NCI-H1105 (cell line): ENCODE results near the gene SUSD2.
"Not testable (repeated sequence)": the region's sequence is repeated elsewhere in the genome, so short reads cannot be mapped to it uniquely, and the experiment has no call there.

ENCODE experiments used
- DNase-seq: peaks from one replicate; lab custom pipeline; 2025; lab: John Stamatoyannopoulos, UW

SUSD2 gene

GRCh38 chr22:24176040-24176439, 5.2 kb upstream of the SUSD2 start:
- no peak for DNase-seq

GRCh38 chr22:24176630-24177029, 4.7 kb upstream of the SUSD2 start:
- DNase-seq = no peak

GRCh38 chr22:24177045-24177444, 4.2 kb upstream of the SUSD2 start:
- no peak for DNase-seq

- no peak for DNase-seq
Observed at GRCh38 chr22:24177456-24177855, 3.8 kb upstream of the SUSD2 start.

GRCh38 chr22:24178021-24178431, 3.3 kb upstream of the SUSD2 start:
- no peak for DNase-seq

- DNase-seq = no peak
Observed at GRCh38 chr22:24178502-24179440, 2.5 kb upstream of the SUSD2 start.

GRCh38 chr22:24179478-24180210, 1.6 kb upstream of the SUSD2 start:
- DNase-seq = no peak

- DNase-seq = no peak
Observed at GRCh38 chr22:24180316-24181087, 785 bp upstream of the SUSD2 start.

GRCh38 chr22:24181996-24182899, 961 bp downstream of the SUSD2 start:
- DNase-seq = no peak

GRCh38 chr22:24182900-24183246, 1.6 kb downstream of the SUSD2 start:
- DNase-seq = not testable (repeated sequence)

GRCh38 chr22:24183321-24184031, 2.2 kb downstream of the SUSD2 start:
- DNase-seq = no peak

GRCh38 chr22:24184057-24184798, 2.9 kb downstream of the SUSD2 start:
- DNase-seq = no peak

GRCh38 chr22:24185001-24185500, 3.8 kb downstream of the SUSD2 start:
- no peak for DNase-seq

GRCh38 chr22:24185501-24186351, 4.4 kb downstream of the SUSD2 start:
- no peak for DNase-seq

- no peak for DNase-seq
Observed at GRCh38 chr22:24186352-24186740, 5.1 kb downstream of the SUSD2 start.

- no peak for DNase-seq
Observed at GRCh38 chr22:24186892-24187670, 5.8 kb downstream of the SUSD2 start.

GRCh38 chr22:24187731-24188644, 6.7 kb downstream of the SUSD2 start:
- DNase-seq = no peak
